Uterus (tissue), 2 donors: Measurements from ENCODE around the gene PF4V1.

Experiments
- POLR2A ChIP-seq, 2 donors: fragments of 450-650 bp; IDR thresholded peaks; one replicate each; pipeline ENCODE4 v1.6.1; 2016; ENCODE audit warnings: antibody characterized with exemption in 2 of 2, mild to moderate bottlenecking in 1 of 2, moderate library complexity in 1 of 2
- TF ChIP-seq, protein P1 (sequence below), 4 experiments: fragments of 200-600 bp in 2 of 4; fragments of 450-650 bp in 2 of 4; sonication (generic) in 2 of 4; IDR thresholded peaks; one replicate each; pipeline ENCODE4 v1.5.1; 2016 to 2019; ENCODE audit warnings: antibody characterized with exemption in 4 of 4, mild to moderate bottlenecking in 2 of 4, moderate library complexity in 1 of 4

DNA sequence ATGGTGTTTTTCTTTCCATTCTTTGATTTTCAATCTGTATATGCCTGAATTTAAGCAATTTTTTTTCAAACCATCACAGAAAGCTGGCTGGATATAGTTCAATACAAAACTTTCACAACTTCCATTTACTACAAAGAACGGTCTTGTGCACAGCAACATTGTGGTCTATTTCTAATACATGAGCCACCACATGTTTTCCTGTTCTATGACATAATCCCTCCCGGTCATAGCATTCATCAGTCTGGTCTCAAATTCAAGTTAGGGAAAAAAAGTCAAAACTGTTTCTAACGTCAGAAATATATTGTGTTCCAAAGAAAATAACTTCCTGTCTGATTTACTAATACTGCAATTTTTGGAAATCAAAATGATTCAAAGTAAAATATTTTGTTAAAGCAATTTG is 24.1 kb upstream of the PF4V1 start:
- TF ChIP-seq, protein P1, sequence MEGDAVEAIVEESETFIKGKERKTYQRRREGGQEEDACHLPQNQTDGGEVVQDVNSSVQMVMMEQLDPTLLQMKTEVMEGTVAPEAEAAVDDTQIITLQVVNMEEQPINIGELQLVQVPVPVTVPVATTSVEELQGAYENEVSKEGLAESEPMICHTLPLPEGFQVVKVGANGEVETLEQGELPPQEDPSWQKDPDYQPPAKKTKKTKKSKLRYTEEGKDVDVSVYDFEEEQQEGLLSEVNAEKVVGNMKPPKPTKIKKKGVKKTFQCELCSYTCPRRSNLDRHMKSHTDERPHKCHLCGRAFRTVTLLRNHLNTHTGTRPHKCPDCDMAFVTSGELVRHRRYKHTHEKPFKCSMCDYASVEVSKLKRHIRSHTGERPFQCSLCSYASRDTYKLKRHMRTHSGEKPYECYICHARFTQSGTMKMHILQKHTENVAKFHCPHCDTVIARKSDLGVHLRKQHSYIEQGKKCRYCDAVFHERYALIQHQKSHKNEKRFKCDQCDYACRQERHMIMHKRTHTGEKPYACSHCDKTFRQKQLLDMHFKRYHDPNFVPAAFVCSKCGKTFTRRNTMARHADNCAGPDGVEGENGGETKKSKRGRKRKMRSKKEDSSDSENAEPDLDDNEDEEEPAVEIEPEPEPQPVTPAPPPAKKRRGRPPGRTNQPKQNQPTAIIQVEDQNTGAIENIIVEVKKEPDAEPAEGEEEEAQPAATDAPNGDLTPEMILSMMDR (IDR thresholded peaks at IDR 0.05), result no peak
- no peak for TF ChIP-seq POLR2A (IDR thresholded peaks at IDR 0.05)
